ENCODE measurements around the gene NPLOC4. TPM values are rescaled to one million over a fixed set of nuclear protein-coding genes. Genes with fewer than 3 reads are reported as not detected.

Gene NPLOC4
- total and polyA plus RNA-seq, 2 of the 13 experiments (the other 11 are each of a cell fraction or from before 2014, with no cell fraction given): 57.0 to 97.0 TPM

GRCh38 chr17:81636505-81637288 is at the start of gene NPLOC4, which contains the start of gene TSPAN10 (continued):
- no peak for TF ChIP-seq ZNF180 (CRISPR knock-in tag; IDR thresholded peaks at IDR 0.05; ENCODE audit: borderline replicate concordance, low read depth)
- TF ChIP-seq KLF16 (CRISPR knock-in tag; IDR thresholded peaks at IDR 0.05): peak; percentile 49 to 99; a peak in 3 of 4 replicates
- no peak for TF ChIP-seq GFI1 (CRISPR knock-in tag; IDR thresholded peaks at IDR 0.05; ENCODE audit: borderline replicate concordance)
- peak; percentile 91 for TF ChIP-seq ZNF329 (CRISPR knock-in tag; IDR thresholded peaks at IDR 0.05; ENCODE audit: low read depth)
- no peak for TF ChIP-seq ZNF839 (CRISPR knock-in tag; IDR thresholded peaks at IDR 0.05; ENCODE audit: borderline replicate concordance)
- TF ChIP-seq ATF2 (CRISPR knock-in tag; IDR thresholded peaks at IDR 0.05): peak; percentile 93
- no peak for TF ChIP-seq ZNF660 (CRISPR knock-in tag; IDR thresholded peaks at IDR 0.05; ENCODE audit: borderline replicate concordance, low read depth)
- no peak for TF ChIP-seq ZNF569 (CRISPR knock-in tag; IDR thresholded peaks at IDR 0.05; ENCODE audit: borderline replicate concordance)
- TF ChIP-seq ETV6 (CRISPR knock-in tag; conservative IDR thresholded peaks at IDR 0.05): peak; percentile 97; the same call in 1 of the 2 replicates
- no peak for TF ChIP-seq ZNF780A (CRISPR knock-in tag; IDR thresholded peaks at IDR 0.05)
- peak; percentile 79; the same call in 1 of the 2 replicates for TF ChIP-seq ZNF720 (CRISPR knock-in tag; IDR thresholded peaks at IDR 0.05)
- no peak for TF ChIP-seq MLLT10 (CRISPR knock-in tag; IDR thresholded peaks at IDR 0.05)
- no peak for TF ChIP-seq HNRNPL (IDR thresholded peaks at IDR 0.05; ENCODE audit: low read depth, low read length)
- TF ChIP-seq YY1 (IDR thresholded peaks at IDR 0.05; ENCODE audit: insufficient read depth, insufficient replicate concordance, low read depth, low read length): peak; percentile 89
- no peak; the same call in 1 of the 2 replicates for TF ChIP-seq PITX1 (CRISPR knock-in tag; IDR thresholded peaks at IDR 0.05)
- TF ChIP-seq ZNF34 (CRISPR knock-in tag; IDR thresholded peaks at IDR 0.05; ENCODE audit: borderline replicate concordance): peak; percentile 74; the same call in 1 of the 2 replicates
- no peak for TF ChIP-seq ZUFSP (CRISPR knock-in tag; IDR thresholded peaks at IDR 0.05; ENCODE audit: borderline replicate concordance)
- no peak; the same call in 1 of the 2 replicates for TF ChIP-seq ZFP82 (CRISPR knock-in tag; IDR thresholded peaks at IDR 0.05; ENCODE audit: borderline replicate concordance)
- TF ChIP-seq HMGXB4 (CRISPR knock-in tag; IDR thresholded peaks at IDR 0.05; ENCODE audit: borderline replicate concordance in 1 of 2, low read depth in 1 of 2): peak; percentile 74 to 95
- TF ChIP-seq HCFC1 (IDR thresholded peaks at IDR 0.05; ENCODE audit: low read depth, low read length): peak; percentile 76
- no peak for TF ChIP-seq ZNF678 (CRISPR knock-in tag; IDR thresholded peaks at IDR 0.05)
- no peak for TF ChIP-seq POLR2AphosphoS2 (IDR thresholded peaks at IDR 0.05; ENCODE audit: low read depth, low read length)
- TF ChIP-seq ZNF160 (CRISPR knock-in tag; IDR thresholded peaks at IDR 0.05): peak; percentile 85

Data from HepG2 (cell line).